ENCODE results near the gene SH2D3C. TPM values are rescaled to one million over a fixed set of nuclear protein-coding genes. Genes with fewer than 3 reads are reported as not detected.
"Not testable (repeated sequence)": the region's sequence is repeated elsewhere in the genome, so short reads cannot be mapped to it uniquely, and the experiment has no call there.

SH2D3C gene
- total RNA-seq, 1 donor from 2014 or later = 1.9 TPM

DNA sequence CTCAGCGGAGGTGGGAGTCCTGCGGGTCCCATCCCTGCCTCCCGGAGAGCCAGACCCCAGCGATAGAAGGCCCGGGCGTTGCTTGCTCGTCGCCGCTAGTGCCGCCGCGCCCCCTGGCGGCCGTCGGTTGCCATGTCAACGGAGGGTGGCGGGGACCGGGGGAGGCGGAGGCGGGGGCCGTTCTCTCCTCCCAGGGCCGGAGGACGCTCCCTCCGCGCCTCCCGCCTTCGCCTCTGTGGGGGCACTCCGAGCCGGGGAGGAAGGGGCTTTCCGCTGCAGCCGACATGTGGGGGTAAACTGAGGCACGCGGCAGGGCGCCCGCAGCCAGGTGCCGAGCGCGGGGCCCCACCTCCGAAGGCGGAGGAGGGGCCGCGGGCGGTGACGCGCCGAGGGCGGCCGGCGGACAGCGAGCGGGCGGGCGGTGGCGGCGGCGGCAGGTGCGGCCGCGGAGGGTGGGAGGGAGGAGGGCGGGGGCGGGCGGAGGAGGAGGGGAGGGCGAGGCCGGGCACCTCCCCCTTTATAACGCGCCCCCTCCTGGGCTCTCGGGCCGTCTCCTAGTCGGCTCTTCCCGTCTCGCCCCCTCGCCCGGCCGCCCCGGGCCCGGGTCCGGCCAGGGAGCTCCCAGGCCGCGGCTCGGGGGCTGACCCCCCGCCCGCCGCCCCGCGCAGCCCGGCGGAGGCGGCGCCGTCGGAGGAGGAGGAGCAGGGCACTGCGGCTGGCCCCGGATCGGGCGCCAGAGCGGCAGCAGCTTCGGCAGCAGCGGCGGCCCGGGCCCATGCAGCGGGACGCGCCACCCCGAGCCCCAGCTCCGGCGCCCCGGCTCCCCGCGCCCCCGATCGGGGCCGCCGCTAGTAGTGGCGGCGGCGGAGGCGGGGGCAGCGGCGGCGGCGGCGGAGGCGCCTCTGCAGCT, 6.8 kb upstream of the SH2D3C start:
- peak; percentile 67 for ATAC-seq

GRCh38 chr9:127783111-127784008, 4.9 kb upstream of the SH2D3C start:
- no peak for ATAC-seq

GRCh38 chr9:127781806-127782205, 3.3 kb upstream of the SH2D3C start:
- no peak for ATAC-seq

DNA sequence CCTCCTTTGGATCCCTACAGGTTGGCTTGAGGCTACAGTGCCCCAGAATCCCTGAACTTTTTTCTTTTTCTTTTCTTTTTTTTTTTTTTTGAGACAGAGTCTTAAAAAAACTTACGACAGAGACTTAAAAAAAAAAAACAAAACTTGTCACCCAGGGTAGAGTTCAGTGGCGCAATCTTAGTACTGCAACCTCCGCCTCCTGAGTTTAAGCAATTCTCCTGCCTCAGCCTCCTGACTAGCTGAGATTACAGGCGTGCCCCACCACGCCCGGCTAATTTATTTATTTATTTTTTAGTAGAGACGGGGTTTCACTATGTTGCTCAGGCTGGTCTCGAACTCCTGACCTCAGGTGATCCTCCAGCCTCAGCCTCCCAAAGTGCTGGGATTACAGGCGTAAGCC, 2.4 kb upstream of the SH2D3C start:
- ATAC-seq = not testable (repeated sequence)

- ATAC-seq = no peak
Measured at GRCh38 chr9:127780126-127780885, 1.8 kb upstream of the SH2D3C start.

DNA sequence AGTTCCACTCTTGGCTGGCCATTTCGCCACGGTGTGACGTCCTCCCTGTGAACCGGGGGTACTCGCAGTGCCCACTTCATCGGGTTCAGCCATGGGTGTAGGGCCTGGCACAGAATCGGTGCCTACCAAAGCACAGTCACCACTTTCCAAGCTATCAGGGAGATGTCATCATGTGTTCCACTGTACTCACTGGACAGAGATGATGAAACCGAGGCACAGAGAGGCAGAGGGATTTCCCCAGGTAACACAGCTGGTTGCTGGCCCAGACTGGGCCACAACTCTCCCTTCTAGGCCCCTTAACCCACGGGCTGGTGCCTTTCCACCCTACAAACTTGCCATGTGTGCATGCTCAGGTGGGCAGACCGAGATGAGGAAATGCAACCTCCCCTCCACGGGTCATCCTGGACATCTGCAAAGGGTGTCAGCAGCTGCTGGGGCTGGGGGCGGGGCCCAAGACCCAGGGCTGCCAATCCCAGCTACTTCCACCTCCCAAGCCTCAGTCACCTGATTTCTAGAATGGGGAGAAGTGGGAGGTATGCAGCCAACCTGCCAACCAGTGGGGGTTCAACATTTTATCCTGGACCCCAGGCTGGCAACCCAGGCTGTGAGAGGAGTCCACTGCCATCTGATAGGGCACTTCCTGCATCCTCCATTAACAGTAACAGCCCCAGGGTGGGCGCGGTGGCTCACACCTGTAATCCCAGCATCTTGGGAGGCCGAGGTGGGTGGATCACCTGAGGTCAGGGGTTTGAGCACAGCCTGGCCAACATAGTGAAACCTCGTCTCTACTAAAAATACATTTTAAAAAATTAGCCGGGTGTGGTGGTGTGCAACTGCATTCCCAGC, 893 bp upstream of the SH2D3C start:
- peak; percentile 31 for ATAC-seq

DNA sequence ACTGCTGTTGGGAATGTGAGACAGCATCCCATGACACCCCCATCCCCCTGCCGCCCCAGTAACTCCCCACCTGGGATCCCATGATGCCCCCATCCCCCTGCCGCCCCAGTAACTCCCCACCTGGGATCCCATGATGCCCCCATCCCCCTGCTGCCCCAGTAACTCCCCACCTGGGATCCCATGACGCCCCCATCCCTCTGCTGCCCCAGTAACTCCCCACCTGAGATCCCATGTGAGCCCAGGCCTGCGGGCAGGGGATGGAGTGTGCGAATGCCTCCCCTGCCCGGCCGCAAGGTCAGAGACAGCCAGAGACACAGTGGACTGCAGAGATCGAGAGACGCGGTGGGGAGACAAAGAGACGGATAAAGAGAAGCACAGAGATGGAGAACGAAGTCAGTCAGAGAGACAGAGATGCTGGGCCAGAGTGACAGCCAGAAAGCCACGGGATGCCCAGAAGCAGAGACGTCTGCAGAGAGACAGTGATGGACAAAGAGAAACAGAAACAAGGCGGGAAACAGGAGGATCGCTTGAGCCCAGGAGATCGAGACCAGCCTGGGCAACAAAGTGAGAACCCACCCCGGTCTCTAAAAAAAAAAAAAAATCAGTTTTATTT, 992 bp downstream of the SH2D3C start:
- ATAC-seq = no peak

GRCh38 chr9:127776924-127777289, 1.6 kb downstream of the SH2D3C start:
- no peak for ATAC-seq

- peak; percentile 1 for ATAC-seq
Measured at GRCh38 chr9:127776195-127776923, 2.1 kb downstream of the SH2D3C start.

GRCh38 chr9:127773981-127774380, 4.5 kb downstream of the SH2D3C start:
- no peak for ATAC-seq

DNA sequence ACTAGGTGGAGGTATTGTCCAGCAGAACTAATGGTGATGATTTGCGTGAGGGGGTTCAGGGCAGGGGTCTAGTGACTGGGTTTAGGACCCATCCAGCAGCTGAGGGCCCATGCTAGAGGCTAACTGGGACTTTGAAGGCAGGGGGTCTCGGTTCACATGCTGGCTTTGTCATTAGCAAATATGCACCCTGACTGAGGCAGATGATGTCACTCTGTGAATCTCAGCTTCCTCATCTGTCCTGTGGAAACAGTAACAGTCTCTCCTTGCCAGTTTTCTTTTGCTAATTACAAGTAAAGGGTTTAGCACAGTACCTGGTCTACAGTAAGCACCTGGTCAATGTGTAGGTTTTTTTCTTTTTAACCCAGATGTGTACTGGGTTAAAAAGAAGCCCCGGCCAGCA, 5.2 kb downstream of the SH2D3C start:
- ATAC-seq = no peak

DNA sequence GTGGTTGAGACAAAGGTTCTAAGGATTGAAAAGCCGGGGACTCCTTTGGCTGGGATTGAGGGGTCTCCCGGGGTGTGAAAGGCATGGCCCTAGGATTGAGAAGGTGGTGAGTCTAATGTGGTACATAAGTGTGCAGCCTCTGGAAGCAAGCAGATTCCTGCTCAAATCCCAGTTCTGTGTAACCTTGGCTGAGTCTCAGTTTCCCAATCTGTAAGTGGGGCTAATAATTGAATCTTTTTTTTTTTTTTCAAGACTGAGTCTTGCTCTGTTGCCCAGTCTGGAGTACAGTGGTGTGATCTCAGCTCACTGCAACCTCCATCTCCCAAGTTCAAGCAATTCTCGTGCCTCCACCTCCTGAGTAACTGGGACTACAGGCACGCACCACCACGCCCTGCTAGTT, 5.9 kb downstream of the SH2D3C start:
- no peak for ATAC-seq

DNA sequence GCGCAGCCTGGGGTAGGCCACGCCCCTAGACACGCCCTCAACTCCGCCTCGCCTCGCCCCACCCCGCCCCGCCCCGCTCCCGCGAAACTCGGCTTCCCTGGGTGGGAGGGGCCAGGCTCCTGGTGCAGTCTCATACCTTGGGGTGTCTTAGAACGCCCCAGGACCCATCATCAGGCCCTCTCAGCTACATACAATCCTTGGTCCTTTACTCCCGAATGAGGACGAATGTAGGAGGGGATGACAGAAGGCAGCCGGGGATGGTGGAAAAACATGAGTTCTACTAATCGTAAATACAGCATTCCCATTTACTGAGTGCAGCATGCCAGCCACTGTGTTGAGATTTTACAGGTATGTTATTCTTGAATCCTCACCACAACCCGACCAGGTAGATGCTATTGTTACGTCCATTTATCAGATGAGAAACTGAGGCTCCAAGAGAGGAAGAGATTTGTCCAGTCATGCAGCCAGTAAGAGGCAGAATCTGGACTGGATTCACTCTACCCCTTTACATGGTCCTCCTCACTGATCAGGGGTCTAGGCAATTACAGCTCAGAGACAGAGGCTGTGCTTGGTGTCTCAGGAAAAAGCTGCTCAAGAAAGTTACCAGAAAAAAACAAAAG, 6.8 kb downstream of the SH2D3C start:
- ATAC-seq = no peak

DNA sequence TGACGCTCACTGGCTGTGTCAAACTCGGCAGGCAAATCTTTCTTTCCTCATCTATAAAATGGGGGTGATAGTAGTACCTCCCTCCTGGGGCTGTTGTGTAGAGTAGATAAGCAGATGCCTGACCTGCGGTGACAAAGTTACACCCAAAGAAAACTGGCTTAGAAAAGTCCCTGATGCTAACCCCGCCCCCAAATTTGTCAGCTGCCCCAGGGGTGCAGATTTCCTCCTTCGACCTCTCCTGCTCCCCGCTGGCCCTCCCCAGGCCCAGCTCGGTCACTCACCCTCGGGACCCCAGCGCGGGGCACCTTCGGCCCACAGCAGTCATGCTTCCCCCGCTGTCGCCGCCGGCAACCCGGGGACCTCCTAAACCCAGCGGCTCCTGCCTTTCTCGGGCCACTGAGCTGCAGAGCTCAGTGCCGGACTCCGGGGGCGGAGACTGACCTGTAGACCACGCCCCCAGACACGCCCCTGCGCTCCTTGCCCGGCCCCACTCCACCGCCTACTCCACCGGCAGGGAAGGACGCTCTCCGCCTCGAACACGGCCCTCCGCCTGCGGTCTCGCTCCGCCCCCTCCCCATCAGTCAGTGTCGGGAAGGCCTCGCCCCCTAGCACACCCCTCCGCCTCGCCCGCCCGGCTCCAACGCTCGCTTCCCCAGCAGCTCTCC, 7.4 kb downstream of the SH2D3C start:
- peak; percentile 98 for ATAC-seq

- no peak for ATAC-seq
Measured at GRCh38 chr9:127770583-127770904, 7.9 kb downstream of the SH2D3C start.

GRCh38 chr9:127769929-127770582, 8.4 kb downstream of the SH2D3C start:
- ATAC-seq = no peak

- ATAC-seq = no peak
Measured at GRCh38 chr9:127769101-127769500, 9.4 kb downstream of the SH2D3C start.

DNA sequence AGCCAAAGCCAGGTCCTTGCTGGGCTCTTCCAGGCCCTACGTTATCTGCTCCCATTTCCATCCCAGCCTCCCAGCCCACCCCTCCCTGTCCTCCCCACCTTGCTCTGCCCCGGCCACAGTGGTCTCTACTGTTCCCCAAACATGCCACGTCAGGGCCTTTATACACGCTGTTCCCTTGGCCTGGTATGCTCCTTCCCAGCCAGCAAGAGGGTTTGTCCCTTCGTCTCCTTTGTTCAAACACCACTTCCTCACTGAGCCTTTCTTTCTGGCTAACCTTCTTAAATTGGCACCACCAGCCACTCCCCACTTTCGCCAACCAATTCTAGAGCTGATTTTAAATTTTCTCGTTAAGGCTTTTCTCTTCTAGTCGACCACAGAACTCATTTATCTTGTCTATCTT, 9.8 kb downstream of the SH2D3C start:
- ATAC-seq = no peak

GRCh38 chr9:127767909-127768331, 10.5 kb downstream of the SH2D3C start:
- no peak for ATAC-seq
